Mucosa of rectum (tissue), 2 donors: Measurements from ENCODE around the gene RNFT2.

ENCODE experiments used
- H3K27ac ChIP-seq, 2 donors: one replicate each; pipeline ENCODE4 v1.7.0; 2013; ENCODE audit warnings: inconsistent platforms in 2 of 2, low read depth in 2 of 2, low read length in 2 of 2
- H3K27me3 ChIP-seq, 2 donors: one replicate each; pipeline ENCODE4 v1.7.0; 2013; ENCODE audit warnings: low read length in 2 of 2; ENCODE audit not compliant: control insufficient read depth in 2 of 2, insufficient read depth in 2 of 2
- H3K36me3 ChIP-seq, 2 donors: one replicate each; pipeline ENCODE4 v1.7.0; 2013; ENCODE audit warnings: low read length in 2 of 2; ENCODE audit not compliant: control insufficient read depth in 2 of 2, insufficient read depth in 2 of 2
- H3K4me1 ChIP-seq, 2 donors: one replicate each; pipeline ENCODE4 v1.7.0; 2013; ENCODE audit warnings: low read length in 2 of 2, mild to moderate bottlenecking in 1 of 2; ENCODE audit not compliant: control insufficient read depth in 2 of 2, insufficient read depth in 2 of 2
- H3K4me3 ChIP-seq, 2 donors: one replicate each; pipeline ENCODE4 v1.7.0; 2013; ENCODE audit warnings: low read length in 2 of 2
- H3K9ac ChIP-seq, 2 donors: one replicate each; pipeline ENCODE4 v1.7.0; 2013; ENCODE audit warnings: low read length in 2 of 2, low read depth in 1 of 2, mild to moderate bottlenecking in 1 of 2
- H3K9me3 ChIP-seq, 2 donors: one replicate each; pipeline ENCODE4 v1.7.0; 2013; ENCODE audit warnings: low read length in 2 of 2; ENCODE audit not compliant: control insufficient read depth in 2 of 2
- donor health status: healthy.
- donor health status: Normal muscosa, but diverticular disease.

Gene RNFT2, protein sequence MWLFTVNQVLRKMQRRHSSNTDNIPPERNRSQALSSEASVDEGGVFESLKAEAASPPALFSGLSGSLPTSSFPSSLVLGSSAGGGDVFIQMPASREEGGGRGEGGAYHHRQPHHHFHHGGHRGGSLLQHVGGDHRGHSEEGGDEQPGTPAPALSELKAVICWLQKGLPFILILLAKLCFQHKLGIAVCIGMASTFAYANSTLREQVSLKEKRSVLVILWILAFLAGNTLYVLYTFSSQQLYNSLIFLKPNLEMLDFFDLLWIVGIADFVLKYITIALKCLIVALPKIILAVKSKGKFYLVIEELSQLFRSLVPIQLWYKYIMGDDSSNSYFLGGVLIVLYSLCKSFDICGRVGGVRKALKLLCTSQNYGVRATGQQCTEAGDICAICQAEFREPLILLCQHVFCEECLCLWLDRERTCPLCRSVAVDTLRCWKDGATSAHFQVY

DNA sequence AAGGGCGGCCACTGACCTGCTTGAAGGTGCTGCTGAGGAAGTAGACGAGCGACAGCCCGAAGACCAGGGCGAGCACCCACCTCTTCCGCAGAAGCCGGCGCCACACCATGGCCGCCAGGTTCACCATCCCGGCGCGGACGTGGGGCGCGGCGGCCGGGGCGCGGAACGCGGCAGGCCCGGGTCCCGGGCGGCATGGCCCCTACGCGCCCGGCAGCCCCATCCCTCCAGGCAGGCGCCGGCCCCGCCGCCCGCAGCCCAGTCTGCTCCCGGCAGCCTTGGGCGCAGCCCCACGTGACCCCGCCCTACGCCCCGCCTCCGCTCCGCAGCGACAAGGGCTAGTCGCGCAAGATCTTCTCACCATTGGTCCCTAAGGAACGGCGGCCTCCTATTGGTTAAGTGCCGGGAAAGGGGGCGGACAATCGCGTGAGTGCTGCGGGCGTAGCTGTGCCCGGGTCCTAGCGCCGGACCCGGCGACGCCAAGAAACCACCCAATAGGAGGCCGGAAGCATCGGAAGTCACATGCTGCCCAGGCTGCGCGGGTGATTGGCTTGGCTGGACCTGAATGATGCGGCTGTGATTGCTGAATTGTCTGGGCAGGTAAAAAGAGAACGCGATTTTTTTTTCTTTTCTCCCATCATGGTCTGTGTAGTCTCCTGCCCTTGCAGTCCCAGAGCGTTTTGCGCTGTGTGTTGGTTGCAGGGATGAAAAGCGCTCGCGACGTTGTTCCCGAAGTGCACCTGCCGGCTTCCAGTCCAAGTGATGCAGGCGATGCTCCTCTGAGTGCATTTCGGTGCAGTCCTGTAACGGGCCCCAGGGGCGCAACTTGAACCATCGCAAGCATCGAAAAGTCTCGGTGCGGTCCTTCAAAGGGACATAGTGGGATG is at the start of gene RNFT2, which contains the start of gene SPRING1:
Gene RNFT2, plus strand, starts transcription at position 542 of the 884 bp plus-strand sequence. CDS start 2,183 bp downstream, outside the sequence.
Gene SPRING1, minus strand, starts transcription at position 296 of the 884 bp plus-strand sequence. Its CDS starts 169 bp downstream, at position 127.
- H3K27ac ChIP-seq = peak within 1 kb of the TSS; percentile 73 to 74
- peaks cover 6 to 13% of the 10 kb centered on the region in 2 donors for H3K4me1 ChIP-seq
- H3K36me3 ChIP-seq = peaks cover 11 to 14% of the 10 kb centered on the region in 2 donors
- no peaks in the 10 kb centered on the region for H3K9me3 ChIP-seq
- peak within 1 kb of the TSS; percentile 87 to 95 for H3K9ac ChIP-seq
- no peaks in the 10 kb centered on the region for H3K27me3 ChIP-seq
- H3K4me3 ChIP-seq = peak within 1 kb of the TSS; percentile 97

DNA sequence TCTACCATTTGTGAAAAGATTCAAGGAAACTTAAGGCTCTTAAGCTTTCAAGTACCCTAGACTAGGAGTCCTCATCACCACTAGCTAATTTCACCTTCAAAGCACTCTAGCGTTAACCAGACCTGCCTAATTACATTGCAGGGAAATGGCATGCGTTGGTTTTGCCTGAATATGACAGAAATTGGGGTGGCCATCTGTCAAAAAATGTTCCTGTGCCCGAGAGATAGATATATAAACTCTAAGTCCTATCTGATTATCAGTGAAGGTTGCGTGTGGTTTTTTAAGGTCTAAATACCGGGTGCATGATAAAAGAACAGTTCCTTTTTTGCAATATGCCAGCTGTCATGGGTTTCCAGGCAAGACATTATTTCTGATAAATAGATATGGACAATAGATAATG is 48.6 kb upstream of the RNFT2 start:
- H3K9ac ChIP-seq = no peak overlapping the region
- peaks cover 7 to 8% of the 10 kb centered on the region in 2 donors for H3K4me1 ChIP-seq
- H3K9me3 ChIP-seq = no peaks in the 10 kb centered on the region
- peaks cover 6 to 8% of the 10 kb centered on the region in 2 donors for H3K27me3 ChIP-seq
- H3K4me3 ChIP-seq = no peak overlapping the region
- no peak overlapping the region for H3K27ac ChIP-seq
- no peaks in the 10 kb centered on the region for H3K36me3 ChIP-seq

DNA sequence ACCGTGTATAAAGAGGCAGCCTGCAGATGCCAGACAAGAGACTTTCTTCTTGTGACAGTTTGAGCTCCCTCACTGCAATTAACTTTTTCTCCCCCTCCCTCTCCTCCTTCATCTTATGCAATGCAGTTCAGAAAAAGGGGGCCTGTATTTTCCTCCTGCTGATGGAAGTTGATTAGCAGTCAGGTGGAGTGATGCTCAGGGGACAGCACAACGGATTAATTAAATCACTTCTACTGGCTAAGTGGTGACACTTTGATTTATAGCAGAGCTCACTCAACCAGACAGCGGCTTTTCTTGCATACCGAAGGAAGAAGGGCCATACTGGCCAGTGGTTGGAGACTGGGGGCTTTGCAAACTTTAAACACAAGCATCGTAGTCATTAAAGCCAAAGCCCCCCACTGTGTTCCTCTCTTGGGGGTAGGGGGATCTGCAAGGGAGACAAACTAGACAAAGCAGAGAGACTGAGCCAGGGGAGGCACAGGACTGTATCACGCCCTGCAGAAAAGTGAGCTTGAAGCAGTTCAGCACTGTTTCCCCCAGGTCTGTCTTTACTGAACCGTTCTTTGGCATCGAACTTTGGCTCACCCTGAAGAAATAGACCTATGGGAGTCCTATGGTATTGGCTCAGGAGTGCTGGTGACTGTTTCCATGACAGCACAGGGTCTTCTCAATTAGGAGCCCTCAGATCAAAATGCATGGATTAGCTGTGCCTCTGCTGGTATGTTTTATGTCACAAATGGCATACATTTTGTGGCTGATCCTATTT is 48.0 kb upstream of the RNFT2 start:
- Histone ChIP-seq H3K9me3 (no peaks in the 10 kb centered on the region), H3K27me3 (peaks cover 6 to 10% of the 10 kb centered on the region in 2 donors), H3K27ac (no peak overlapping the region), H3K4me3 (no peak overlapping the region), H3K9ac (no peak overlapping the region), H3K4me1 (peaks cover 7 to 8% of the 10 kb centered on the region in 2 donors), H3K36me3 (no peaks in the 10 kb centered on the region)

DNA sequence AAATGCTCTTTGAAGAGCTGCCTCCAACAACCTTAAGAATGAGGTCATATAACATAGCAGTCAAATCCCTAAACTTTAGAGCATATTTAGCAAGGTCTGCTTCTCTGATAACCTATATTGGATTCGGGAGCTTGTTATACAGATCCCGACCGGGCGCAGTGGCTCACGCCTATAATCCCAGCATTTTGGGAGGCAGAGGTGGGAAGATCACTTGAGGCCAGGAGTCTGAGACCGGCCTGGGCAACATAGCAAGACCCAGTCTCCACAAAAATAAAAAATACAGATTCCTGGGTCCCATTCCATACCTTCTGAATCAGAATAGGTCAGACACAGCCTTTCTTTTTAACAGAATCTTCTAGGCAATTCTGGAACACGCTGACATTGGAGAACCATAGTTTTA is 46.9 kb upstream of the RNFT2 start:
- H3K9me3 ChIP-seq = no peaks in the 10 kb centered on the region
- no peak overlapping the region for H3K27ac ChIP-seq
- peaks cover 7 to 8% of the 10 kb centered on the region in 2 donors for H3K4me1 ChIP-seq
- peaks cover 6 to 10% of the 10 kb centered on the region in 2 donors for H3K27me3 ChIP-seq
- H3K9ac ChIP-seq = no peak overlapping the region
- no peak overlapping the region for H3K4me3 ChIP-seq
- no peaks in the 10 kb centered on the region for H3K36me3 ChIP-seq

DNA sequence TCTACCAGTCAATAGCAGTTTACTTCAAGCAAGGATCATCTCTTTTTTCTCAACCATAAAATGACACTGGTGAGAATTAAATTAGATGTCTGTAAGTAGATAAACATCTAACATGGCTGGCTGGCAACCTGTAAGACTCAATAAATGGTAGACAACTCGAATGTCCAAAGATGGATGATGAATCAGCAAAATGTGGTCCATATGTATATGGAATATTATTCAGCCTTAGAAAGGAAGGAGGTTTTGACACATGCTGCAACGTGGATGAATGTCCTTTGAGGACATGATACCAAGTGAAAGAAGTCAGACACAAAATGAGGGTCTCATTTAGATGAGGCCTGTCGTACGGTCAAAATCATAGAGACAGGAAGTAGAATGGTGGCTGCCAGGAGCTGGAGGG is 46.5 kb upstream of the RNFT2 start:
- Histone ChIP-seq H3K9ac (no peak overlapping the region), H3K4me3 (no peak overlapping the region), H3K27me3 (peaks cover 6 to 10% of the 10 kb centered on the region in 2 donors)

DNA sequence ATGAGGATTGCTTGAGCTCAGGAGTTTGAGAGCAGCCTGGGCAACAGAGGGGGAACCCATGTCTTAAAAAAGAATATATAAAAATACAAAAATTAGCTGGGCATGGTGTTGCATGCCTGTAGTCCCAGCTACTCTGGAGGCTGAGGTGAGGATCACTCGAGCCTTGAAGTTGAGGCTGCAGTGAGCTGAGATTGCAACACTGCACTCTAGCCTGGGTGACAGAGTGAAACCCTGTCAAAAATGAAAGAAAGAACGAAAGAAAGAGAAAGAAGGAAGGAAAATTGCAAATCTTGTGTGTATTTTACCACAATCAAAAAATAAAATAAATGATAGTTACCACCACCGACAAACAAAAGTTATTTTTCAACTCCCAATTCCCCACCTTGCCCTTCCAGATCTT is 45.5 kb upstream of the RNFT2 start:
- Histone ChIP-seq H3K4me3 (no peak overlapping the region), H3K9ac (no peak overlapping the region), H3K4me1 (peaks cover 7 to 12% of the 10 kb centered on the region in 2 donors)

More for the DNA sequence above, 46.5 kb upstream of the RNFT2 start:
- Histone ChIP-seq H3K36me3 (no peaks in the 10 kb centered on the region), H3K27ac (no peak overlapping the region), H3K4me1 (peaks cover 7 to 8% of the 10 kb centered on the region in 2 donors), H3K9me3 (no peaks in the 10 kb centered on the region)

DNA sequence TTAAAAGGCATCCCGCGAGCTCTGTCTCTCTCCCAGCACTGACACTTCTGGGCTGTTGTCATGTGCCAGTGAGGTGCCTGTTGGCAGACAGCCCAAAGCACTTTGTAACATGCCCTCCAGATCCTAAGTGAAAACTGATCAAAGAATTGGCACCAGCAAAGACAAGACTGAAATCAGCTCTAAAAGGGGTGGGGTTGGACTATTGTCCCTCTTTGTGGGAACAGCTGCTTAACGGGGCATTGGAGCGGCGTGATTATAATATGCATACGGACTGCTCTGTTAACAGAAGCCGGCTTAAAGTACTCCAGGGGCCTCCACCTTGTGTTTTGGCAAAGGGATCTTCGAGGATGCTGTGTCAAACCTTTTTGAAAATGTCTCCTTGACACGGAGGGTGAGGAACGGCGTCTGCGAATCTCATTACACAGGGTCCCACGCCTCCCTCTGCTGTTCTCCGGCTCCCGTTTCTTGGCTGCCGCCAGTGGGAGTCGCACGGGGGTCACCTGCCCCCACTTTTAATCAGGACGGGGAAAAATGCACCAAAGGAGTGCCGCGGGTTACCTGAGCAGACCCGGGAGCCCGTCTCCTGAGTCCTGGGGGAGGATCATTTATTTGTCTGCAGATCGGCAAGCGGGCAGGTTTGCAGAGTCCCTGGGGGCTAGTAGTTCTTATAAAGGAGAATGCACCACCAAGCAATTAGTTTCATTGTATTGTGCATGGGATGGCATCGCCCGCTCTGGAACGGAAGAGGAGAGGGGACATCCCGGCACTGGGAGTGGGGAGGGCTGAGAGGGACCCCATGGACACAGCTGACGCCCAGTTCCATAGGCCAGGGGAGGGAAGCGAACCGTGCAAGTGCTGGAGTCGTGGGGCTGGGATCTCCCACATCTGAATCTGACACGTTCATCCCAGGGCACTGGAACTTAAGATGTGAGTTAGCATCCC is 44.6 kb upstream of the RNFT2 start:
- Histone ChIP-seq H3K27ac (no peak overlapping the region), H3K4me3 (peak overlapping the region; percentile 16 to 22), H3K9ac (no peak overlapping the region)

More for the DNA sequence above, 45.5 kb upstream of the RNFT2 start:
- no peaks in the 10 kb centered on the region for H3K36me3 ChIP-seq
- H3K27ac ChIP-seq = no peak overlapping the region
- peaks cover 6 to 10% of the 10 kb centered on the region in 2 donors for H3K27me3 ChIP-seq
- H3K9me3 ChIP-seq = no peaks in the 10 kb centered on the region

DNA sequence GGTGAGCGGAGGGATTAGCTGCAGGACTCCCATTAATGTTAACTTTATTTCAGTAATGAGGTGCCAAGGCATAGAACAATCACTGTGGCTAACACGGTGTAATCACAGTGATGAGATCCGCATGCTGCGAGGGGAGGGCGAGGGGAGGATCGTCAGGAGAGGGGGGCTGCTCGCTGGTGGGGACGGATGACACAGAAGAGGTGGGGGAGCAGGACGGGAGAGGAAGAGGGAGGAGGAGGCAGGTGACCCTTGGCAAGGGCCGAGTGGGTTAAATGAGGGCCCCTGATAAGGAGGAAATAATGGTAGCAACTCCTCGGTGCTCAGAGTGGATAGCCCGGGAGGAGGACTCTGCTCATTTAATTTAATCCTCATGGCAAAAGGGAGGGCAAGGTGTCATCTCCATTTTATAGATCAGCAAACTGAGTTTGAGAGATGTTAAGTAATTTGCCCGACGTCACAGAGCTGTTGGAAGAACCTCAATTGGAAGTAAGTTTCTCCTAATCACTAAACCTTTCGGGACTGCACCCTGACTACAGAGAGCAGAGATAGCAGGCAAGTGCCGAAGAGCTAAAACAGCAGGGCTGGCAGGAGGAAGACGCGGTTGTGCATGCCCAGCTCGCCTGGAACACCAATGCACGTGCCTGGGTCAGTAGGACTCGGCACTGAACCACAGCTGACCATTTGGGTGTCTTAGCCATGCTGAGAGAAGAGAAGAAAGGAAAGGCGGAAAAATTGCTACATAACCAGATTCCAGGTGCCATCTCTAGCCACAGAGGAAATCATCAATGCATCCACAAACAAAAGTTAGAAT is 43.3 kb upstream of the RNFT2 start:
- Histone ChIP-seq H3K4me1 (peaks cover 13 to 22% of the 10 kb centered on the region in 2 donors), H3K27me3 (peaks cover 6 to 10% of the 10 kb centered on the region in 2 donors), H3K4me3 (no peak overlapping the region)

More for the DNA sequence above, 44.6 kb upstream of the RNFT2 start:
- H3K4me1 ChIP-seq = peaks cover 10 to 20% of the 10 kb centered on the region in 2 donors
- H3K9me3 ChIP-seq = no peaks in the 10 kb centered on the region
- H3K27me3 ChIP-seq = peaks cover 6 to 10% of the 10 kb centered on the region in 2 donors
- H3K36me3 ChIP-seq = no peaks in the 10 kb centered on the region

More for the DNA sequence above, 43.3 kb upstream of the RNFT2 start:
- Histone ChIP-seq H3K27ac (no peak overlapping the region), H3K9me3 (no peaks in the 10 kb centered on the region), H3K9ac (no peak overlapping the region), H3K36me3 (no peaks in the 10 kb centered on the region)
